A549 (cell line): ENCODE data around the gene ADM2. TPM values are rescaled to one million over a fixed set of nuclear protein-coding genes. Genes with fewer than 3 reads are reported as not detected.

Source experiments
- ATAC-seq, 2 experiments: fragments of 200-7000 bp in 1 of 2; fragments of >200 bp in 1 of 2; cut with Nextera tagmentation in 1 of 2; cut with Tn5 transposase in 1 of 2; 3 replicates each; pipeline versions ENCODE4 v1.8.0 to v1.9.1; 2018 to 2020; ENCODE audit warnings: mild to moderate bottlenecking in 1 of 2, moderate library complexity in 1 of 2
- CTCF ChIA-PET: fragments of 300-600 bp; sonication (Branson Sonifier 250); formaldehyde crosslinking; extraction: SDS; loops from one replicate; lab custom pipeline; 2021; ENCODE audit warnings: antibody characterized with exemption, inconsistent platforms; lab: Yijun Ruan, JAX
- POLR2A ChIA-PET: fragments of 350-600 bp; formaldehyde crosslinking; extraction: SDS; loops from one replicate; lab custom pipeline; 2021; ENCODE audit warnings: antibody characterized with exemption, inconsistent platforms; lab: Yijun Ruan, JAX
- DNase-seq, 2 experiments: peaks; one replicate each; pipeline versions ENCODE4 v3.0.0 to v3.0.0-alpha.2; 2011 to 2016; ENCODE audit warnings: low read depth in 1 of 2, low spot score in 1 of 2
- FAIRE-seq: peaks from 2 replicates; lab custom pipeline; 2011; peaks lifted over from hg19 to GRCh38; lab: Jason Lieb, UNC
- H3K27ac ChIP-seq, 2 experiments: fragments of >200 bp; sonication (Bioruptor Twin); formaldehyde crosslinking; 3 replicates each; pipeline ENCODE4 v1.5.1; 2016 to 2017
- H3K4me1 ChIP-seq: fragments of >200 bp; sonication (Bioruptor Twin); formaldehyde crosslinking; 3 replicates; pipeline ENCODE4 v1.6.1; 2016
- H3K4me2 ChIP-seq: fragments of >200 bp; sonication (Bioruptor Twin); formaldehyde crosslinking; 3 replicates; pipeline ENCODE4 v1.6.1; 2016
- H3K4me3 ChIP-seq: fragments of >200 bp; sonication (Bioruptor Twin); formaldehyde crosslinking; 3 replicates; pipeline ENCODE4 v1.5.1; 2016
- H3K9me3 ChIP-seq: fragments of >200 bp; sonication (Bioruptor Twin); formaldehyde crosslinking; 3 replicates; pipeline ENCODE4 v1.6.1; 2016
- BCL3 ChIP-seq: fragments of >200 bp; sonication (Bioruptor Twin); formaldehyde crosslinking; IDR thresholded peaks from 3 replicates; pipeline ENCODE4 v1.6.1; 2016
- BHLHE40 ChIP-seq: IDR thresholded peaks from 2 replicates; pipeline ENCODE4 v1.6.1; 2012; ENCODE audit warnings: low read depth, low read length, inconsistent platforms
- CBX2 ChIP-seq: fragments of 200-600 bp; sonication (generic); IDR thresholded peaks from 2 replicates; pipeline ENCODE4 v1.6.1; 2016; ENCODE audit warnings: low read depth, mild to moderate bottlenecking, borderline replicate concordance
- CHD2 ChIP-seq: fragments of 150-350 bp; IDR thresholded peaks from 2 replicates; pipeline ENCODE4 v1.6.1; 2014; ENCODE audit warnings: low read length; ENCODE audit not compliant: partially characterized antibody
- CHD4 ChIP-seq: fragments of 200-600 bp; sonication (generic); IDR thresholded peaks from 2 replicates; pipeline ENCODE4 v1.6.1; 2016; ENCODE audit warnings: antibody characterized with exemption, mild to moderate bottlenecking, borderline replicate concordance
- EHF ChIP-seq: fragments of 250-450 bp; sonication (Bioruptor Pico); IDR thresholded peaks from 2 replicates; pipeline ENCODE4 v1.5.0; 2020; ENCODE audit warnings: mild to moderate bottlenecking
- EP300 ChIP-seq, 2 experiments: fragments of >200 bp; sonication (Bioruptor Twin); formaldehyde crosslinking; IDR thresholded peaks; 2 replicates in 1 of 2; 3 replicates in 1 of 2; pipeline ENCODE4 v1.6.1; 2016 to 2017
- ESRRA ChIP-seq: fragments of 150-350 bp; IDR thresholded peaks from 2 replicates; pipeline ENCODE4 v1.6.1; 2014; ENCODE audit warnings: mild to moderate bottlenecking, low read length, borderline replicate concordance
- FOSL2 ChIP-seq, 2 experiments: fragments of 450-650 bp in 1 of 2; fragments of >200 bp in 1 of 2; sonication (Bioruptor Twin) in 1 of 2; formaldehyde crosslinking; IDR thresholded peaks; 2 replicates each; pipeline versions ENCODE4 v1.5.0 to v1.6.1; 2016 to 2020; ENCODE audit warnings: mild to moderate bottlenecking in 1 of 2, moderate library complexity in 1 of 2
- GATA3 ChIP-seq: IDR thresholded peaks from 2 replicates; pipeline ENCODE4 v1.6.1; 2012; ENCODE audit warnings: borderline replicate concordance
- HEYL ChIP-seq: fragments of 250-450 bp; sonication (Bioruptor Pico); IDR thresholded peaks from 2 replicates; pipeline ENCODE4 v1.8.0; 2021; ENCODE audit warnings: mild to moderate bottlenecking, moderate library complexity
- HOXA7 ChIP-seq: fragments of 250-450 bp; sonication (Bioruptor Pico); IDR thresholded peaks from 2 replicates; pipeline ENCODE4 v1.5.0; 2020; ENCODE audit warnings: mild to moderate bottlenecking, moderate library complexity
- HOXB5 ChIP-seq: fragments of 250-450 bp; sonication (Bioruptor Pico); IDR thresholded peaks from 2 replicates; pipeline ENCODE4 v1.5.0; 2020; ENCODE audit warnings: mild to moderate bottlenecking, moderate library complexity
- JUNB ChIP-seq: fragments of >200 bp; sonication (Bioruptor Twin); formaldehyde crosslinking; IDR thresholded peaks from 2 replicates; pipeline ENCODE4 v1.6.1; 2016
- MAFK ChIP-seq: fragments of 450-650 bp; IDR thresholded peaks from 2 replicates; pipeline ENCODE4 v1.6.1; 2014; ENCODE audit not compliant: partially characterized antibody
- MAZ ChIP-seq: fragments of 150-350 bp; IDR thresholded peaks from 2 replicates; pipeline ENCODE4 v1.6.1; 2014; ENCODE audit warnings: antibody characterized with exemption, low read depth, low read length, borderline replicate concordance
- NFE2L2 ChIP-seq: fragments of 150-350 bp; conservative IDR thresholded peaks from 2 replicates; pipeline ENCODE4 v1.6.1; 2014; ENCODE audit warnings: low read length
- PBX3 ChIP-seq: IDR thresholded peaks from 2 replicates; pipeline ENCODE4 v1.6.1; 2012
- POLR2A ChIP-seq: IDR thresholded peaks from 2 replicates; pipeline ENCODE4 v1.6.1; 2012; ENCODE audit warnings: mild to moderate bottlenecking, low read length
- POLR2AphosphoS2 ChIP-seq: conservative IDR thresholded peaks from 2 replicates; pipeline ENCODE4 v1.6.1; 2012; ENCODE audit warnings: low read length, improper control_type of control experiment, inconsistent platforms
- RAD21 ChIP-seq, 2 experiments: fragments of >200 bp in 1 of 2; sonication (Bioruptor Twin) in 1 of 2; formaldehyde crosslinking in 1 of 2; IDR thresholded peaks in 1 of 2; conservative IDR thresholded peaks in 1 of 2; 2 replicates in 1 of 2; 3 replicates in 1 of 2; pipeline ENCODE4 v1.6.1; 2012 to 2018; ENCODE audit warnings: inconsistent platforms in 1 of 2
- RCOR1 ChIP-seq: fragments of 150-350 bp; IDR thresholded peaks from 2 replicates; pipeline ENCODE4 v1.6.1; 2014; ENCODE audit warnings: antibody characterized with exemption, low read length, low read depth
- REST ChIP-seq: fragments of 200-600 bp; sonication (generic); IDR thresholded peaks from 2 replicates; pipeline ENCODE4 v1.6.1; 2016; ENCODE audit warnings: antibody characterized with exemption, mild to moderate bottlenecking, moderate library complexity
- SREBF2 ChIP-seq: fragments of 450-650 bp; IDR thresholded peaks from 2 replicates; pipeline ENCODE4 v1.6.1; 2014; ENCODE audit warnings: mild to moderate bottlenecking, moderate library complexity
- ZFP36 ChIP-seq: fragments of 450-650 bp; IDR thresholded peaks from 2 replicates; pipeline ENCODE4 v1.6.1; 2014; ENCODE audit warnings: borderline replicate concordance; ENCODE audit not compliant: partially characterized antibody
- ZSCAN20 ChIP-seq: fragments of 250-450 bp; sonication (Bioruptor Pico); IDR thresholded peaks from 2 replicates; pipeline ENCODE4 v1.8.0; 2022; ENCODE audit warnings: mild to moderate bottlenecking, moderate library complexity
- WGBS: methylation state at CpG from one replicate; pipeline ENCODE4 v1.1.6; 2017; ENCODE audit errors: missing lambda C conversion rate; 5-methylcytosine and 5-hydroxymethylcytosine counted together
- polyA plus RNA-seq, 4 experiments: library from polyadenylated mRNA; depleted of rRNA in 3 of 4; stranded (reverse); fragments of >200 nt; fragmentation: RNase III in 1 of 4; extraction: RNeasy Plus Mini Kit Qiagen cat#74134 plus additional on column Dnase treatment in 1 of 4; gene quantifications; 2 replicates in 3 of 4; 3 replicates in 1 of 4; pipeline ENCODE4 v1.2.3, GENCODE V29; 2011 to 2017

Gene ADM2
- polyA plus RNA-seq, 2 of the 4 experiments (the other 2 are of a cell fraction), result 0.50 to 1.1 TPM

GRCh38 chr22:50470491-50470890 is 10.9 kb upstream of the ADM2 start:
- ChIA-PET CTCF (interaction anchor here (0.6 to 1.1 kb wide), 2 partner anchors 95 to 150 kb away, joined by 3 to 4 read pairs; no protein-coding TSS in a partner anchor), POLR2A (no interaction called here)
- Histone ChIP-seq H3K4me1 (peaks cover 16% of the 10 kb centered on the region; the same call in 1 of the 3 replicates), H3K9me3 (no peaks in the 10 kb centered on the region), H3K4me3 (no peak overlapping the region), H3K4me2 (no peak overlapping the region), H3K27ac (no peak overlapping the region)
- DNase-seq, result no peak
- no peak for FAIRE-seq
- ATAC-seq, result no peak
- 94% methylated on average over 4 of the region's 6 CpGs for WGBS
- no peak for TF ChIP-seq NFE2L2
- no peak for TF ChIP-seq POLR2AphosphoS2
- TF ChIP-seq REST, result no peak
- TF ChIP-seq BHLHE40, result no peak
- TF ChIP-seq ESRRA, result no peak
- TF ChIP-seq RAD21 (conservative IDR thresholded peaks at IDR 0.05 in 1 of 2, IDR thresholded peaks at IDR 0.05 in 1 of 2), result no peak
- no peak for TF ChIP-seq MAZ
- TF ChIP-seq HOXB5 (CRISPR knock-in tag), result no peak
- no peak for TF ChIP-seq PBX3
- no peak for TF ChIP-seq SREBF2
- no peak for TF ChIP-seq EHF (CRISPR knock-in tag)
- TF ChIP-seq JUNB, result no peak
- TF ChIP-seq FOSL2 (IDR thresholded peaks at IDR 0.05), result no peak
- TF ChIP-seq FOSL2 (CRISPR knock-in tag; IDR thresholded peaks at IDR 0.05), result no peak
- no peak for TF ChIP-seq ZFP36
- TF ChIP-seq POLR2A, result no peak
- TF ChIP-seq CBX2, result no peak
- no peak for TF ChIP-seq BCL3
- no peak for TF ChIP-seq ZSCAN20 (CRISPR knock-in tag)
- TF ChIP-seq MAFK, result no peak
- no peak for TF ChIP-seq CHD2

- Histone ChIP-seq H3K4me1 (peaks cover 16% of the 10 kb centered on the region; the same call in 1 of the 3 replicates), H3K4me3 (no peak overlapping the region), H3K4me2 (no peak overlapping the region), H3K27ac (no peak overlapping the region), H3K9me3 (no peaks in the 10 kb centered on the region)
- ATAC-seq (no peak), FAIRE-seq (no peak), DNase-seq (no peak)
- ChIA-PET POLR2A (interaction anchor here (0.6 kb wide), 1 partner anchor 20 kb away, joined by 6 read pairs; no protein-coding TSS in a partner anchor), CTCF (interaction anchor here (1.1 kb wide), 1 partner anchor 27 kb away, joined by 3 read pairs; no protein-coding TSS in a partner anchor)
- WGBS, result 95% methylated on average over 11 of the region's 21 CpGs
- no peak for TF ChIP-seq CHD4
- no peak for TF ChIP-seq HOXA7 (CRISPR knock-in tag)
- TF ChIP-seq EP300 (IDR thresholded peaks at IDR 0.05), result no peak
- TF ChIP-seq HEYL, result no peak
- TF ChIP-seq RAD21 (conservative IDR thresholded peaks at IDR 0.05 in 1 of 2, IDR thresholded peaks at IDR 0.05 in 1 of 2), result no peak
- no peak for TF ChIP-seq MAFK
- TF ChIP-seq GATA3, result no peak
- TF ChIP-seq ZFP36, result no peak
- no peak for TF ChIP-seq RCOR1
- TF ChIP-seq NFE2L2, result no peak
- TF ChIP-seq CHD2, result no peak
These were observed 10.0 kb upstream of the ADM2 start for GRCh38 chr22:50471197-50471847.
